ENCODE results near the gene GEMIN5. TPM values are rescaled to one million over a fixed set of nuclear protein-coding genes. Genes with fewer than 3 reads are reported as not detected.

The GEMIN5 gene
- total and polyA plus RNA-seq, 2 of the 13 experiments (the other 11 are each of a cell fraction or from before 2014, with no cell fraction given): 6.6 to 28.6 TPM

- TF ChIP-seq, protein P1, sequence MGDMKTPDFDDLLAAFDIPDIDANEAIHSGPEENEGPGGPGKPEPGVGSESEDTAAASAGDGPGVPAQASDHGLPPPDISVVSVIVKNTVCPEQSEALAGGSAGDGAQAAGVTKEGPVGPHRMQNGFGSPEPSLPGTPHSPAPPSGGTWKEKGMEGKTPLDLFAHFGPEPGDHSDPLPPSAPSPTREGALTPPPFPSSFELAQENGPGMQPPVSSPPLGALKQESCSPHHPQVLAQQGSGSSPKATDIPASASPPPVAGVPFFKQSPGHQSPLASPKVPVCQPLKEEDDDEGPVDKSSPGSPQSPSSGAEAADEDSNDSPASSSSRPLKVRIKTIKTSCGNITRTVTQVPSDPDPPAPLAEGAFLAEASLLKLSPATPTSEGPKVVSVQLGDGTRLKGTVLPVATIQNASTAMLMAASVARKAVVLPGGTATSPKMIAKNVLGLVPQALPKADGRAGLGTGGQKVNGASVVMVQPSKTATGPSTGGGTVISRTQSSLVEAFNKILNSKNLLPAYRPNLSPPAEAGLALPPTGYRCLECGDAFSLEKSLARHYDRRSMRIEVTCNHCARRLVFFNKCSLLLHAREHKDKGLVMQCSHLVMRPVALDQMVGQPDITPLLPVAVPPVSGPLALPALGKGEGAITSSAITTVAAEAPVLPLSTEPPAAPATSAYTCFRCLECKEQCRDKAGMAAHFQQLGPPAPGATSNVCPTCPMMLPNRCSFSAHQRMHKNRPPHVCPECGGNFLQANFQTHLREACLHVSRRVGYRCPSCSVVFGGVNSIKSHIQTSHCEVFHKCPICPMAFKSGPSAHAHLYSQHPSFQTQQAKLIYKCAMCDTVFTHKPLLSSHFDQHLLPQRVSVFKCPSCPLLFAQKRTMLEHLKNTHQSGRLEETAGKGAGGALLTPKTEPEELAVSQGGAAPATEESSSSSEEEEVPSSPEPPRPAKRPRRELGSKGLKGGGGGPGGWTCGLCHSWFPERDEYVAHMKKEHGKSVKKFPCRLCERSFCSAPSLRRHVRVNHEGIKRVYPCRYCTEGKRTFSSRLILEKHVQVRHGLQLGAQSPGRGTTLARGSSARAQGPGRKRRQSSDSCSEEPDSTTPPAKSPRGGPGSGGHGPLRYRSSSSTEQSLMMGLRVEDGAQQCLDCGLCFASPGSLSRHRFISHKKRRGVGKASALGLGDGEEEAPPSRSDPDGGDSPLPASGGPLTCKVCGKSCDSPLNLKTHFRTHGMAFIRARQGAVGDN (CRISPR knock-in tag; IDR thresholded peaks at IDR 0.05): peak; percentile 91
- TF ChIP-seq NCOA2 (CRISPR knock-in tag; IDR thresholded peaks at IDR 0.05) (no peak), ZNF672 (CRISPR knock-in tag; IDR thresholded peaks at IDR 0.05) (no peak), SNAI1 (CRISPR knock-in tag; IDR thresholded peaks at IDR 0.05; ENCODE audit: borderline replicate concordance) (peak; percentile 20; the same call in 1 of the 2 replicates), ZNF629 (CRISPR knock-in tag; conservative IDR thresholded peaks at IDR 0.05) (no peak), ZC3H13 (CRISPR knock-in tag; IDR thresholded peaks at IDR 0.05) (peak; percentile 28; the same call in 1 of the 2 replicates), E2F1 (CRISPR knock-in tag; IDR thresholded peaks at IDR 0.05) (peak; percentile 78), HNF1A (IDR thresholded peaks at IDR 0.05; ENCODE audit: low read depth) (no peak; the same call in 1 of the 2 replicates), HNF1A (CRISPR knock-in tag; IDR thresholded peaks at IDR 0.05; ENCODE audit: borderline replicate concordance) (no peak), ZNF720 (CRISPR knock-in tag; IDR thresholded peaks at IDR 0.05) (no peak), GATAD2A (CRISPR knock-in tag; IDR thresholded peaks at IDR 0.05) (no peak), PATZ1 (CRISPR knock-in tag; IDR thresholded peaks at IDR 0.05) (peak; percentile 99), RARG (CRISPR knock-in tag; IDR thresholded peaks at IDR 0.05; ENCODE audit: low read depth) (no peak), MTA1 (CRISPR knock-in tag; IDR thresholded peaks at IDR 0.05; ENCODE audit: borderline replicate concordance) (no peak), KAT7 (CRISPR knock-in tag; IDR thresholded peaks at IDR 0.05; ENCODE audit: borderline replicate concordance) (no peak)
- TF ChIP-seq, protein P2, sequence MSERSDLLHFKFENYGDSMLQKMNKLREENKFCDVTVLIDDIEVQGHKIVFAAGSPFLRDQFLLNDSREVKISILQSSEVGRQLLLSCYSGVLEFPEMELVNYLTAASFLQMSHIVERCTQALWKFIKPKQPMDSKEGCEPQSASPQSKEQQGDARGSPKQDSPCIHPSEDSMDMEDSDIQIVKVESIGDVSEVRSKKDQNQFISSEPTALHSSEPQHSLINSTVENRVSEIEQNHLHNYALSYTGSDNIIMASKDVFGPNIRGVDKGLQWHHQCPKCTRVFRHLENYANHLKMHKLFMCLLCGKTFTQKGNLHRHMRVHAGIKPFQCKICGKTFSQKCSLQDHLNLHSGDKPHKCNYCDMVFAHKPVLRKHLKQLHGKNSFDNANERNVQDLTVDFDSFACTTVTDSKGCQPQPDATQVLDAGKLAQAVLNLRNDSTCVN (CRISPR knock-in tag; IDR thresholded peaks at IDR 0.05; ENCODE audit: borderline replicate concordance): no peak
Observed at GRCh38 chr5:154857530-154858296, 80.3 kb downstream of the GEMIN5 start (continued).

All from HepG2 (cell line).